Superior temporal gyrus (tissue), 1 donor: ENCODE results near the gene SEMA6D.
"Not testable (repeated sequence)": the region's sequence is repeated elsewhere in the genome, so short reads cannot be mapped to it uniquely, and the experiment has no call there.

ENCODE experiments used
- DNase-seq: peaks from one replicate; pipeline ENCODE4 v3.0.0-alpha.2; 2016; ENCODE audit errors: extremely low spot score

SEMA6D gene

DNA sequence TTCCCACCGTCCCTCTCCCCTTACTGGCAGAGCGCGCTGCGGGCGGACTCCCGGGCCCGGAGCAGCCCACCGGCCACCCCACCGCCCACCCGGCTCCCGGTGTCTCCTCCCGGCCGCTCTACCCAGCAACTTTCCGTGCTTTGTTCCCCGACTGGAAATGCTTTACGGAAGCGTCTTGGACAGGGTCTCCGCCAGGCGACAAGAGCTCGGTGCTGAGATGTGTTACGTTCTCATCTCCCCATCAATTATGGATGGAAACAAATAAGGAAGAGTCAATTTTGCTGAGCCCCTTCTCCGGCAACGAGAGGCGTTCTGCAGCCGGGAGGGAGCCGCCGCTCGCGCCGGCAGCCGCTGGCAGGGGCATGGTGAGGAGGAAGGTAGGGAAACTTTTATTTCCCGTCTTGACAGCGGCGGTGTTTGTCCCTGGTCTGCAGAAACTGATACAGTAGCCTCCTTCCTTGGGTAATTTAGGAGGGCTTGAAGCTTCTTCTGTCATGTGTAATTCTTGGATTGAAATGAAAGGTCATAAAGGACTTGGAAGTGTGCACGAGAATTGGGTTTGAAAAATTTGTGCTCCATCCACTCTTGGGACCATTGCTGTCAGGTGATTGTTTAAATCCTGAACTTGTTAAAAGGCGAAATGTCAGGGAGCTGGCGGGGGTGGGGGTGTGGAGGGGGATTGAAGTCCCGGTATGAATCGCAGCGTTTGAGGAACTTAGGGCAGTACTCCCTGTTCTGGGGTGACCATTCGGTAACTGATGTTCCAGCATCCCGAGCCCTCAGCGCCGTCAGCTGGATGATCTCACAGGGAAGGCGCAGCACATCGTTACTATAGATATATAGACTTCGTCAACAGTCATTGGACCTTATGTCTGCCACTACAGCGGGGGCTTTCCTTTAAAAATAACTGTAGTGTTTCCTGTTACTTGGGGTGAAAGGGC is 1.5 kb downstream of the SEMA6D start:
- peak; percentile 82 for DNase-seq

DNA sequence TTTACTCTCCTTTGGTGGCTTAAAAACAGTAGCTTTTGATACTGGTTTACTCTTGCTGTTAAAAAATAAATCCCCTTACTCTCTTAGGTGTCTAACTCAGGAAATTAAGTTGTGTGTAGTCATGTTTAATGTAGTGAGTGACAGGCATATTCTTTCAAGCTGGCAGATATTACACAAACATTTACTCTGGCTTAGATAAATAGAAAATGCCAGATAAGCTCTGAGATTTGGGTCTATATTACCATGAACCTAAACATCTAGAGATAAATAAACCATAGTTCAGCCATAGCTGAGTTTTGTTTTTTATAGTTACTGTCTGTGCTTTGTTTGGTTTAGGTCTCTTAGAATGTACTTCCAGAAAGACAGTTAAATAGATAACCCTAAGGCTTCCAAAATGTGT is 2.4 kb downstream of the SEMA6D start:
- DNase-seq = peak; percentile 79

DNA sequence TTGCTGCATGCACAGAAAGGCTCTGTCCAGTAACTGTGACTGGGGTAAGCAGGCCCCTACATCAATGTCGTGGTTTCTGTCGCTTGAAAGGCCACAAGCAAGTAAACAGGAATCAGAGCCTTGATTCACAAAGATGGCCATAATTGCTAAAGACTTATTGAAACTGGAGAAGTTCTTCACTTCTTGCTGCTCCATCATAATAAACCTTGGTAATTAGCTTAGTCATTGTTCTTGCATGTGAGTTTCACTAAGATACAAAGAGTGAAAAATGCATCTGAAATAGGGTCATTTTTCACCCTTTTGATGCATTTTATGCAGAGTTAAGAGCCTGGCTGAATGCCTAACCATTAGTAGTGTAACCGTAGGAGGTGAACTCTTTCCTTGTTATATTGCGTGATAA is 3.2 kb downstream of the SEMA6D start:
- peak; percentile 77 for DNase-seq

DNA sequence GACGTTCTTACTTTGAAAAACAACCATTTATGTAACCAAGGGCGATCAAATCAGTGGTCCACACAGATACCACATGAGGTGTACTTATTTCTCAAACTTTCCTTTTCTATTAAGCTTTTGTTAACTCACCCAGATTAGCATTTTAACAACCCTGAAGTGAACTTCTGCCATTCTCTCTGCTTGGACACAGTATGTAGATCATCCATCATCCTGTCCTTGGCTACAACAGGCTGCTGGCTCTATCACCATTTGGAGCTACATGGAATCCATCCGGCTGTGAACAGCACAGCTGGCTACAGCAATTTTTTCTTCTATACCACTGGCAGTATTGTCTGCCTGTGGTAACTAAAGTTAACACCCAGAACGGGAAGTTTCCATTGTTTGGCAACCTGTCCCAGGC is 4.4 kb downstream of the SEMA6D start:
- DNase-seq = no peak

DNA sequence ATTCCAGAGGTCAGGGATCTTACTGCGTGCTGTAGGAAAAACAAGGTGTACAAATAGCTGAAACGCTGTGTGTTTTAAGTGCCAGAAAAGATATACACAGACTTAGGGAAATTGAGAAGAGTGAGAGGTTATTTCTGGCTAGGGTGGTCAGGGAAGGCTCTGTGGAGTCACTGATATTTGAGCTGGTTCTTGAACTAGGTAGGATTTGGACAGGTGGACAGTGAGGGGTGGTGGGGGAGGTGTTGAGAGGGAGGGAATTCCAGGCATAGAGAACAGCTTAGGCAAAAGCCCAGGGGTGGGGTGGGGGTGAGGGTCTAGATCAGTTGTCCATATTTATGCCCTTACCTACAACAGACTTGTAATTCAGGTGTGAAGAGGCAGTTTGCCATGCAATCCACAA is 7.0 kb downstream of the SEMA6D start:
- no peak for DNase-seq

DNA sequence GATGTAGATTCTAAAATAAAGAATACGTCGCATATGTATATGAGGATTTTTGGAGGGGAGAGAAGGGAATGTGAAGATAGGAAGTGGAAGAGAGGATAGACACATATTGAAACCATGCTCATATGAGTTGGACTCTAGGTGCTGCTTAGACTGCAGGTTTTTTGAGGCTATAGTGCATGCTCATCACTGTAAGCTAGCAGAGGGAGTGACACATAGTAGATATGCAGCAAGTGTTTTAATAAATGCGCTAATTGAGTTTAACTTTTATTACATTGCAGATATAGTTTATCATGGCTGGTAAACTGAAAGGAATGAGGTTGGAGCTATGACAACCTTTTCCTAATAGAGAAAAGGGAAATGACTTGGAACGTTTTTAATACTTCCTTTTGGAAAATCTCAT is 7.7 kb downstream of the SEMA6D start:
- no peak for DNase-seq

DNA sequence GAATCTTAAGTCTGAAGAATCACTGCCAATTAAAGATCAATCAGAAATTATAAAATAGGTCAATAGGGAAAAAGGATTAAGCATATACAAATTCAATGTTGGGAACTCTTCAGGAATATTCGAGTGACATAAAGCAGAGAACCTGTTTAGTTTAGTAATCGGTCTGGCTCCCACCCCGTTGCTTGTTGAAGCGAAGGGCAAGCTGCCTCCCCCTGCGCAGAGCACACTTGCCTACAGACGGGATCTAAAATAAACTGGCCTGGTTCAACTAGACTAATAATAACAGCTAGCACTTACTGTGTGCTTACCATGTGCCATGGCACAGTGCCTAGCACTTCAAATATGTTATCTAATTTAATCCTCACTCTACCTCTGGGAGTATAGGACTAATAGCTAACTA is 8.6 kb downstream of the SEMA6D start:
- DNase-seq = no peak

DNA sequence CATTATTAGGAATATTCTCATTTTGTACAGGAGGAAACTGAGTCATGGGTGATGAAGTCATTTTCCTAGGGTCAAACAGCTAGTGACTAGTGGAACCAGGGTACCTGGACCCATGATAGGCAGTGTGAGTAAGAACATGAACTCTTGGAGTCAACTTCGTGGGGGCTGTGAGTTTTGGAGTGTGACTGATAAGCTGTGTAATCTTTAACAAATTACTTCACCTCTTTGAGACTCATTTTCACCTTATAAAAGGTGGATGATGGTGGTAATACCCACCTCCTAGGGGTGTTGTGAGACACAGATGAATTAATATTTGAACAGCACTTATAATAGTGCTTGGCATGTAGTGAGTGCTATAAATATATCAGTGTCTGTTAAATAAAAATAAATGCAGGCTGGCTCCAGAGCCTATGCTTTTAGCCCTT is 9.1 kb downstream of the SEMA6D start:
- DNase-seq = no peak

DNA sequence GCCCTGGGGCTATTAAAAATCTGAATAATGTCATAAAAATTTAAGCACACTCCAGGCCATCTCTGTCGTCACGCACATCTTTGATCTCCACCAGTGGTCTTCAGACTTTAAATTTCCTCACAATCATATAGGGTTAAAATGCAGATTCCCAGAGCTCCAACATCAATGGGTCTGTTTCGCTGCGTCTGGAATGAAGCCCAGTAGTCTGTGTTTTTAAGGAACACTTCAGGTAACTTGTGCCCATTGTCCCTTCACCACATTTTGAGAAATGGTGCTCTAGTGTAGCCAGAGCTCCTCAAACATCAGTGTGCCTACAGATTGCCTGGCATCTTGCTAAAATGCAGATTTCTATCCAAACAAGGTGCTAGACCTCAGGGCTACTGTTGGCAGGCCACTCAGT is 9.8 kb downstream of the SEMA6D start:
- no peak for DNase-seq

DNA sequence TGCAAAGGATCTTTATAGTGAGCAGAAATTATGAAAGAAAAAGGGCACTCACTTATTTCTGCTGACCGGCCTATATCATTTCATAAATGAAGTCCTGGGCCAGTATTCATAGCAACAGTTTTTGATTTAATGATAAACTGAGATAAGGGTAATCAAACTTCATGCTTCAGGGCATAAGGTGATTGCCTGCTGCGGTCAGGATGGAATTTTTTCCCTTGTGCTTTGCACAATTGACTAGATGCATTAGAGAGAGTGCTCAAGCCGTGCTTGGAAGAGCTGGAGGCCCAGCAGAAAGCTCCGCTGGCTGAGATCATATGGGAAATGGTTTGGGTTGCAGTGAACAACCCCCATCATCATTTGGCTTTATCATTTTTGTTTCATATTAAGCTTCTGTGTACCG is 10.4 kb downstream of the SEMA6D start:
- no peak for DNase-seq

DNA sequence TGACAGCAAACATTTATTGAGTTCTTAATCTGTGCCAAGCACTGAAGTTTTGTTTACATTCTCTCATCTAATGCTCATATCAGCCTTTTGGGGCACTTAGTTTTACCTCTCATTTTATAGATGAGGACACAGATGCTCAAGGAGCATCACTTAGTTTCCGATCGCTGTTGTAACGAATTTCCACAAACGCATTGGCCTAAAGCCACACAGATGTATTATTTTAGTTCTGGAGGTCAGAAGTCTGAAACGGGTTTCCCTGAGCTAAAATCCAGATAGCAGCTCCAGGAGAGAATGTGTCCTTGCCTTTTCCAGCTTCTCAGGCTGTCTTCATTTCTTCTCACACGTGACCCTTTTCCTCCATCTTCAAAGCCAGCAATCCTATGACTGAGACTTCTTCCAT is 11.1 kb downstream of the SEMA6D start:
- no peak for DNase-seq

DNA sequence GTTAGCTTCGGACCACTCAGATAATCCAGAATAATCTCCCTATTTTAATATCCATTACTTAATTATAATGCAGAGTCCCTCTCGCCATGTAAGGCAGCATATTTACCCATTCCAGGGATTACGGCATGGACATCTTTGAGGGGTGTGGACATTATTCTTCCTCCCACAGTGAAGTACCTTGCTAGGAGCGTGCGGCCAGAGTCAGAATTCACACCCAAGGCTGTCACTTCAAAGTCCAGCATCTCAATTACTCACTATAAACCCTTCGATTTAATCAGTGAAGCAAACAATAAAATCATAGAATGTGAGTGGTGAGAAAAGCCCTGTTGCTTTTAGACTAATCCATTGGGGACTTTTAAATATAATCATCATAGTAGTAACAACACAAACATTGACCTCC is 11.6 kb downstream of the SEMA6D start:
- DNase-seq = no peak

DNA sequence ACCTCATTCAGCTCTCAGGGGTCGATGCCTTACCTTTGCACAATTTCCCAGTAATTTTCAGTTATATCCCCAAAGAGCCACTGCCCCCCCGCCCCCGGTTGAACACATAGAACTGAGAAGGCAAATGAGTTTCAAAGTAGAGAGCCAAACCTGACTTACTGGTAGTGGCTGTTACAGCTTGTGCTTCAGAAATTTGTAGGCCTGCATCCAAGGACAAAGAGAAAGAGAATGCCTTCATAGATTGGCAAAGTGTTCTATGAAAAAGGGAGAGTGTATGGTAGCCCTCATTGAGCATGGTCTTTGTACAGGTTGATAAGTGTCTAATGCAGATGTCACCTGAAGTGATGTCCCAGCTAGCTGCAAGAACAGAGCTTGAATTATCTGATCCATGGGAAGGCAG is 13.9 kb downstream of the SEMA6D start:
- DNase-seq = no peak

DNA sequence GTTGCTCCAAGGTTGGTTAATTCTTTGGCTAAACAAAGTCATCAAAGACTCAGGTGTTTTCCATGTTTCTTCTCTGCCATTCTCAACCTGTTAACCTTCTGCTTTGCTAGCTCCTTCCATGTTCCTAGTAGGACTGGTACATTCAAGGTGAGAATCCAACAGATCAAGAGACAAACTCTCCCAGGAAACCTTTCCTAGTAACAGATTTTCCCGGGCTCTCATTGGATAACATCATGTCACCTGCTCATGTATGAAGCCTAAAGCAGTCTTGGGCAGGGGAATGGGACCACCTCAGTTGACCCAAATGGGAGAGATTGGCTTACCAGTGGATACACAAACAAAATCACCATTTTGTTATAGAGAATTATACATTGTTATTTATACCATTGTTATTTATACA is 14.9 kb downstream of the SEMA6D start:
- DNase-seq = no peak

DNA sequence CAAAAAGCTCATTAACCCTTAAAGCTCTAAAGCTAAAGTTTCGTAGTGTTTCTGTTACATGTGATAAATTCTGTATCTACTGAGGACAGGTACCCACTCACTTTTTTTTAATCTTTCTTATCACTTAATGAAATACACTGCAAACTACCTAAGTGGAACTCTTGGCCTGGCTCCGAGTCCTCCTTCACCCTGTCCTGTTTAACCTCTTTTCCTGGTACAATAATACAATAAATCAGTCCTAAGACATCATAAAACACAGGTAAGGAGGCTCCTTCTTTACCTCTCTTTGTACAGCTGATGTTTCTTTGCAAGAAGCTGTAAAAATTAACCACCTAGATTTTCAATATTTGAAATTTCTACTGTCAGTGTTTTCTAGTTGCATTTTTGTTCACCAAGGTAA is 15.8 kb downstream of the SEMA6D start:
- no peak for DNase-seq

DNA sequence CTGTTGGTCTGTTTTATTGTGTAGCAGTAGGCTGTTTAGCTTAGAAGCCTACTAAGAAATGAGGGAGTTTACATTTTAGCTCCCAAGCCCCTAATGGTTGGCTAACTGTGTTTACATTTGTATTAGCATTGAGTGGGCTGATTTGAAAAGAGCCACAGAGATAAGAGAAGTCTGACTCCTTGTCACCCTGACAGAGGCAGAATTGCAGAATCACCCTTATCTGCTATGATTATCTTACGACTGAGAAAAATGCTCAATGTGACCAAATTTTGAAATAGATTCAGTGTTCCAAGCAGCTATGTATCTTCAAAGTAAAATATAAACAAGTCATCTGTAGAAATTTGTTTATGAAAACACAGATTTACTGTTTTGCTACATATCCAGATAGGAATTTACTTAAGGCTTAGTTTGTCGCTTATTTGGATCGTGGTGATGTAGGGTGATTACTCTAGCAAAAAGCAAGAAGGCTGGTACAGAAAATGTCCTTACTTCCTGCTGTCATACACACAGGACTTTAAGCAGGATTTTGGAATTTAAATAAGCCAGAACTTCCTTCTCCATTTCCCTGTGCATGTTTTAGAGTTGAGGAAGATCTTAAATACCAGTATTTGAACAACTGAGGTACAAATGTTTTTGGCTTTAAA is 19.0 kb downstream of the SEMA6D start:
- DNase-seq = no peak

DNA sequence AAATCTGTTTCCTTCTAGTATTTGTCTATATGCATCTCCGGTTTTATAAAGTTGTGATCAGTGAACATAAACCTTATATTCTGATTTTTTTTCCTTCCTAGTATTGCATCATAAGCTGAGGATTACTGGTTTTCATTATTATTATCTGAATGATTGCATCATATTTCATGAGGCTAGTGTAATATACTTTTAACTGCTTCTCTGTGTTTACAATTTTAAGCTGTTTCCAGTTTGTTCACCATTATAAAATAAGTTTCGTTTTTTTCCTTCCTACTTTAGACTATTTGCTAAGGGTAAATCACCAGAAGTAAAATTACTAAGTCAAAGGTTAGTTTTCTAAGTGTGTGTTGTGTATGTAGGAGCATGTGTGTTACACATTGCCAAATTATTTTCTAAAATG is 20.2 kb downstream of the SEMA6D start:
- DNase-seq = no peak

DNA sequence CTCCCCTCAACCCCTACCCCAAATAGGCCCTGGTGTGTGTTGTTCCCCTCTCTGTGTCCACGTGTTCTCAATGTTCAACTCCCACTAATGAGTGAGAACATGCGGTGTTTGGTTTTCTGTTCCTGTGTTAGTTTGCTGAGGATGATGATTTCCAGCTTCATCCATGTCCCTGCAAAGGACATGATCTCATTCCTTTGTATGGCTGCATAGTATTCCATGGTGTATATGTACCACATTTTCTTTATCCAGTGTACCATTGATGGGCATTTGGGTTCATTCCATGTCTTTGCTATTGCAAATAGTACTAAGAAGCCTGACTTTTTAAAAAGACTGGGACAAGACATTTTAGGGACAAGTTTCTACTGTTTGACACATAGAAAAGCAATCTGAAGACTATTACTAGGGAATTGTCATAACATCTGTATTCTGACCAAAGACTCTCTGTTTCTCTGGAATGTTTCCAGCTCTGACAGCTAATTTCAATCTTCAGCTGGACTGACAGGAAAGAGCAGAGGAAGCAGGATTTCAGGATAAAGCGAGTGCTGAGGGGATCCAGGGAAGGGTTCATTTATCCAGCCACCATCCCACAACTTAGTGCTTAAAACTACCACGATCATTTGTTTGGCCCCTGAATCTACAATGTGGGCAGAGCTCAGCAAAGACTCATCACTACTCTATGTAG is 21.0 kb downstream of the SEMA6D start:
- not testable (repeated sequence) for DNase-seq

DNA sequence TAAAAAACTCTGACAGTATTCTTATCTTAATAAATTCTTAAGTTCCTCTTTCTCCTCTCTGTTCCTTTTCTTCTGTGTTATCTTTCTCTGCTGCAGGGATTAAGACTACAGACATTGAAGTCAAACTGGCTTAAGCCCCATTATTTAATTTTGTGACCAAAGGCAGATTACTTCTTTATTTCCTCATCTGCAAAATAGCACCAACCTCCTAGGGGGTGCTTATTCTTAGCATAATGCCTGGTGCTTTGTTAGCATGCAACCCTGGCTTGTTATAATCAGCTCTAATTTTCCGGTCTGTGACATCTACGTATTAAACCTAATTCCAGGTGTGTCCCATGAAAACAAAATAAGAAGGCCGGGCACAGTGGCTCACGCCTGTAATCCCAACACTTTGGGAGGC is 23.8 kb downstream of the SEMA6D start:
- no peak for DNase-seq

DNA sequence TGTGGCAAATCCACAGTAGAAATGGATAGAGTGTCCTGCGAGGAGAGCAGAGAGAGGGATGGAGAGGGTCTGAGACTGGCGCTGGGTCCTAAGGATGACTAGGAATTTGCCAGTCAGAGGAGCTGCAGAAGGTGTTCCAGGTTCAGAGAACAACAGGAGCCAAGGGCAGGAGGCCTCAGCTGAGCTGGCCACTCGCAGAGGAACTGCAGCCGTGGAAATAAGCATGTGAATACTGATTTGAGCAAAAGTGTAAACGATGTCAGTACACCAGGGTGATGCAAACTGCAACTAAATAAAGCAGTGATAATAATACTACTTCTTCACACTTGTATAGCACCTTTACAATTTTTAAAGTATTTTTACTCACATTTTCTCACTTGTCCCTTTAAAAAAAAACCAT is 24.6 kb downstream of the SEMA6D start:
- no peak for DNase-seq

DNA sequence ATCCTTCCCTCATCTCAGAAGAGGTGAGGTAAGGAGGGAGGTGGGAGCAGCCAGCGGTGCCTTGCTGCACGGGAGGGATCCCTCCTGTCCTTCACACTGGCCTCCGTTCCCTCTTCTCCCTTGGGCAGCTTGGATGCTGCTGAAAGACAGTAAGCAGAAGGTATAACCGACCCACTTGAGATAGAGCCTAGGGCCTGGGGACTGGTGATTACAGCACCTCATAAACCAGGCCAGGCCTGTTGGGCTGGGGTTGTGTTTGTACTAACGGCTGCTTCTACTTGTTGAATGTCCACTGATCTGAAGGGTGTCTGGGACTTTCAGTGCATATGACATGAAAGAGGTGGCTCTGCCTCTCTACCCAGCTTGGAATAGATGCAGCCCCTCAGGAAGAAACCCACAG is 25.0 kb downstream of the SEMA6D start:
- DNase-seq = no peak

DNA sequence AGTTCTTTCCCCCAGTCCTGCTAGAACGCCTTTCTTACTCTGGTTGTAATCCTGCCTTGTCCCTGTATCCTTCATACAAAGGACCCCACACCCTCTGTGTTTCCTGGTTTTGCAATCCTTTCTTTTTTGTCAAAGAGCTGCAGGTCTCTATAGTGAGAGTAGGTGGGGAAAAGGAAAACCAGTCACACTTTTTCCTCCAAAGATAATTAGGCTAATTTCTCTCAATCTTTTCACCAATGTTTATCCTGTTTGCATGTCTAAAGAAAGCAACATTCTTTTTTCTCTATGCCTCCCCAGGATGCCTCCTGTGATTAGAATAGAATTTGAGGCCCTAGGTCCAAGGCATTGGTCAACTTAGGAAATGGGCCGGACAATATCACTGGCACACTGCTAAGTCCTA is 25.4 kb downstream of the SEMA6D start:
- no peak for DNase-seq

DNA sequence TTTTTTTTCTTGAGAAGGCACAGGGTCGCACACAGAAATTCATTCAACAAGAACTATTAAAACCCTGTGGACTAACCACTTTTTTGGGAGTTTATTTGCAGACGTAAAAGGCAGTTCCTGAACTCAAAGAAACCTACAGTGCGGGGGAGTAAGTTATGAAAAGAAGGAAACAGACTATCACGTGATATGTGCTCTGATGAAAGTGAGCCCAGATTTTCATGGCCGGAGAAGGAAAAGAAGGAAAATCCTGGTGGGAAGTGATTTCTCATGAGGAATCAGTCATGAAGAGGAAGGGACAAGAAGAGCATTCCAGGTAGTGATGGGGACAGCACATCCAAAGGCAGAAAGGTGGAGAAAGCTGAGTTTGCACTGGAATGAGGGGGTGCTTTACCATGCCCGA is 26.1 kb downstream of the SEMA6D start:
- no peak for DNase-seq
